IMR-90 (cell line): ENCODE results near the gene FAF1. TPM values are rescaled to one million over a fixed set of nuclear protein-coding genes. Genes with fewer than 3 reads are reported as not detected.

Source experiments
- ATAC-seq: fragments of 200-7000 bp; cut with Tn5 transposase; 2 replicates; pipeline ENCODE4 v1.9.1; 2020; ENCODE audit warnings: low read depth, mild to moderate bottlenecking, moderate library complexity
- BruUV-seq: library from RNA; stranded (reverse); fragments of 400-500 nt; replicated peaks from 2 replicates; lab custom pipeline; 2021; lab: Mats Ljungman, UMichigan
- CTCF ChIA-PET: fragments of 300-600 bp; formaldehyde crosslinking; extraction: SDS; loops from one replicate; lab custom pipeline; 2021; ENCODE audit warnings: antibody characterized with exemption; lab: Yijun Ruan, JAX
- POLR2A ChIA-PET: fragments of 300-600 bp; sonication (Branson Sonifier 250); formaldehyde crosslinking; loops from one replicate; lab custom pipeline; 2022; ENCODE audit warnings: antibody characterized with exemption; ENCODE audit not compliant: unreplicated experiment; lab: Charles Lee
- DNase-seq: peaks from one replicate; pipeline ENCODE4 v3.0.0; 2013
- H2AFZ ChIP-seq: replicated peaks from 2 replicates; pipeline ENCODE3; 2013; ENCODE audit warnings: low read length, mild to moderate bottlenecking; ENCODE audit not compliant: poor library complexity
- H2AK5ac ChIP-seq: 2 replicates; pipeline ENCODE4 v1.6.1; 2013; ENCODE audit warnings: low read depth, low read length, inconsistent platforms
- H2AK9ac ChIP-seq: replicated peaks from 2 replicates; pipeline ENCODE3; 2013; ENCODE audit warnings: mild to moderate bottlenecking, low read depth, low read length, moderate library complexity; ENCODE audit not compliant: poor library complexity
- H2BK120ac ChIP-seq: 2 replicates; pipeline ENCODE4 v1.6.1; 2013; ENCODE audit warnings: low read depth, low read length, inconsistent platforms
- H2BK15ac ChIP-seq: 3 replicates; pipeline ENCODE4 v1.6.1; 2013; ENCODE audit warnings: low read depth, low read length, inconsistent platforms
- H2BK20ac ChIP-seq: 2 replicates; pipeline ENCODE4 v1.6.1; 2013; ENCODE audit warnings: low read depth, mild to moderate bottlenecking, inconsistent platforms, low read length, moderate library complexity
- H2BK5ac ChIP-seq: 2 replicates; pipeline ENCODE4 v1.6.1; 2013; ENCODE audit warnings: mild to moderate bottlenecking, low read depth, low read length, inconsistent platforms; ENCODE audit not compliant: poor library complexity, severe bottlenecking
- H3K14ac ChIP-seq: replicated peaks from 2 replicates; pipeline ENCODE4 v1.6.1; 2013; ENCODE audit warnings: low read depth, low read length, inconsistent platforms
- H3K18ac ChIP-seq: 2 replicates; pipeline ENCODE4 v1.6.1; 2013; ENCODE audit warnings: low read depth, low read length, control low read depth
- H3K23ac ChIP-seq: 2 replicates; pipeline ENCODE4 v1.6.1; 2013; ENCODE audit warnings: low read depth, low read length, inconsistent platforms
- H3K27ac ChIP-seq: 2 replicates; pipeline ENCODE4 v1.5.1; 2013; ENCODE audit warnings: mild to moderate bottlenecking, control low read depth, low read length; ENCODE audit not compliant: insufficient read depth
- H3K27me3 ChIP-seq: 2 replicates; pipeline ENCODE4 v1.6.1; 2013; ENCODE audit warnings: low read length; ENCODE audit not compliant: control insufficient read depth, insufficient read depth
- H3K36me3 ChIP-seq: 2 replicates; pipeline ENCODE4 v1.6.1; 2013; ENCODE audit warnings: low read length, mixed read lengths; ENCODE audit not compliant: control insufficient read depth, insufficient read depth
- H3K4ac ChIP-seq: 2 replicates; pipeline ENCODE4 v1.6.1; 2013; ENCODE audit warnings: low read depth, low read length, inconsistent platforms
- H3K4me1 ChIP-seq: 2 replicates; pipeline ENCODE4 v1.6.1; 2013; ENCODE audit warnings: low read length, mixed read lengths; ENCODE audit not compliant: control insufficient read depth, insufficient read depth
- H3K4me2 ChIP-seq: 2 replicates; pipeline ENCODE4 v1.6.1; 2013; ENCODE audit warnings: low read depth, mild to moderate bottlenecking, control low read depth, low read length, moderate library complexity
- H3K4me3 ChIP-seq: 2 replicates; pipeline ENCODE4 v1.5.1; 2013; ENCODE audit warnings: low read depth, mild to moderate bottlenecking, control low read depth, low read length, moderate library complexity; ENCODE audit not compliant: insufficient read depth
- H3K56ac ChIP-seq: 2 replicates; pipeline ENCODE4 v1.6.1; 2013; ENCODE audit warnings: low read length, inconsistent platforms; ENCODE audit not compliant: insufficient read depth; ENCODE audit errors: extremely low read depth
- H3K79me1 ChIP-seq, 2 experiments: 2 replicates each; pipeline ENCODE4 v1.6.1; 2013; ENCODE audit warnings: low read length in 2 of 2, inconsistent platforms in 1 of 2, low read depth in 1 of 2
- H3K9ac ChIP-seq: 2 replicates; pipeline ENCODE4 v1.6.1; 2013; ENCODE audit warnings: low read depth, low read length, control low read depth
- H3K9me1 ChIP-seq: 2 replicates; pipeline ENCODE4 v1.6.1; 2013; ENCODE audit warnings: low read length, inconsistent platforms; ENCODE audit not compliant: insufficient read depth
- H3K9me3 ChIP-seq: 2 replicates; pipeline ENCODE4 v1.6.1; 2013; ENCODE audit warnings: low read length; ENCODE audit not compliant: control insufficient read depth, insufficient read depth
- H4K20me1 ChIP-seq: 2 replicates; pipeline ENCODE4 v1.6.1; 2013; ENCODE audit warnings: low read length, inconsistent platforms; ENCODE audit not compliant: insufficient read depth
- H4K5ac ChIP-seq: 2 replicates; pipeline ENCODE4 v1.6.1; 2013; ENCODE audit warnings: mild to moderate bottlenecking, low read depth, low read length, control low read depth
- H4K8ac ChIP-seq, 2 experiments: 2 replicates each; pipeline ENCODE4 v1.6.1; 2013; ENCODE audit warnings: low read depth in 2 of 2, low read length in 2 of 2, control low read depth in 1 of 2, inconsistent platforms in 1 of 2
- H4K91ac ChIP-seq: 2 replicates; pipeline ENCODE4 v1.6.1; 2013; ENCODE audit warnings: low read depth, low read length, inconsistent platforms; ENCODE audit not compliant: insufficient read depth
- BHLHE40 ChIP-seq: fragments of 150-350 bp; IDR thresholded peaks from 2 replicates; pipeline ENCODE4 v1.6.1; 2016; ENCODE audit warnings: mild to moderate bottlenecking, low read depth, low read length
- CEBPB ChIP-seq: IDR thresholded peaks from 2 replicates; pipeline ENCODE4 v1.6.1; 2012; ENCODE audit warnings: low read depth, low read length, improper control_type of control experiment
- CHD1 ChIP-seq: IDR thresholded peaks from 2 replicates; pipeline ENCODE4 v1.6.1; 2012; ENCODE audit warnings: low read depth, low read length, improper control_type of control experiment
- FOS ChIP-seq: fragments of 150-350 bp; IDR thresholded peaks from 2 replicates; pipeline ENCODE4 v1.6.1; 2016; ENCODE audit warnings: low read depth, low read length
- MAFK ChIP-seq: IDR thresholded peaks from 2 replicates; pipeline ENCODE4 v1.6.1; 2012; ENCODE audit warnings: low read depth, low read length, improper control_type of control experiment
- MAZ ChIP-seq: IDR thresholded peaks from 2 replicates; pipeline ENCODE4 v1.6.1; 2012; ENCODE audit warnings: low read depth, mild to moderate bottlenecking, low read length, improper control_type of control experiment, moderate library complexity, borderline replicate concordance
- MXI1 ChIP-seq: IDR thresholded peaks from 2 replicates; pipeline ENCODE4 v1.6.1; 2012; ENCODE audit warnings: low read depth, mild to moderate bottlenecking, low read length, moderate library complexity, borderline replicate concordance
- NFE2L2 ChIP-seq: fragments of 150-350 bp; IDR thresholded peaks from 2 replicates; pipeline ENCODE4 v1.6.1; 2016; ENCODE audit warnings: low read depth, mild to moderate bottlenecking, low read length
- POLR2A ChIP-seq: IDR thresholded peaks from 2 replicates; pipeline ENCODE4 v1.6.1; 2012; ENCODE audit warnings: mild to moderate bottlenecking, low read depth, low read length
- RAD21 ChIP-seq: IDR thresholded peaks from 2 replicates; pipeline ENCODE4 v1.6.1; 2012; ENCODE audit warnings: low read length, improper control_type of control experiment
- RFX5 ChIP-seq: IDR thresholded peaks from 2 replicates; pipeline ENCODE4 v1.8.0; 2012; ENCODE audit warnings: low read depth, mild to moderate bottlenecking, low read length, moderate library complexity
- SMC3 ChIP-seq: fragments of 150-350 bp; IDR thresholded peaks from 2 replicates; pipeline ENCODE4 v1.6.1; 2016; ENCODE audit warnings: low read depth, mild to moderate bottlenecking, antibody characterized with exemption, low read length, moderate library complexity
- whole genome bisulfite sequencing, 2 experiments: methylation state at CpG; one replicate each; pipeline versions ENCODE4 v1.1.5 to v1.1.7; 2013; ENCODE audit warnings: missing lambda C conversion rate in 2 of 2; ENCODE audit not compliant: insufficient read length in 1 of 2; ENCODE audit errors: extremely low coverage in 2 of 2; 5-methylcytosine and 5-hydroxymethylcytosine counted together
- dilution Hi-C: fragments of 300-500 bp; cut with HindIII; formaldehyde crosslinking; loops from one replicate; pipeline ENCODE4 v1.14.3; 2018; ENCODE audit warnings: low sequenced_read_pairs; ENCODE audit not compliant: unreplicated experiment
- in situ Hi-C: fragments of 300-500 bp; cut with MboI; formaldehyde crosslinking; loops from 3 replicates; pipeline ENCODE4 v1.14.3; 2019; ENCODE audit warnings: low sequenced_read_pairs, inconsistent platforms, mixed read lengths
- intact Hi-C: fragments of 100-400 bp; cut with micrococcal nuclease; formaldehyde crosslinking; loops from 2 replicates; pipeline ENCODE4 v1.10.0; 2022
- polyA plus RNA-seq, 3 experiments: library from polyadenylated mRNA; depleted of rRNA; stranded (reverse); fragments of >200 nt; gene quantifications; 2 replicates each; pipeline ENCODE4 v1.2.3, GENCODE V29; 2012; ENCODE audit warnings: low replicate concordance in 1 of 3
- total RNA-seq: library from RNA; depleted of rRNA; stranded (reverse); fragments of >200 nt; gene quantifications from 2 replicates; pipeline ENCODE4 v1.2.3, GENCODE V29; 2012
- TF ChIP-seq, protein P1 (sequence below): conservative IDR thresholded peaks from 2 replicates; pipeline ENCODE4 v1.5.1; 2012; ENCODE audit warnings: mild to moderate bottlenecking, low read depth, low read length, improper control_type of control experiment
- TF ChIP-seq, protein P2 (sequence below): fragments of 150-350 bp; IDR thresholded peaks from 2 replicates; pipeline ENCODE4 v1.6.1; 2017; ENCODE audit warnings: mild to moderate bottlenecking, antibody characterized with exemption, low read length, low read depth

Gene FAF1
- total and polyA plus RNA-seq, 2 of the 4 experiments (the other 2 are of a cell fraction), result 18.8 to 72.9 TPM

DNA sequence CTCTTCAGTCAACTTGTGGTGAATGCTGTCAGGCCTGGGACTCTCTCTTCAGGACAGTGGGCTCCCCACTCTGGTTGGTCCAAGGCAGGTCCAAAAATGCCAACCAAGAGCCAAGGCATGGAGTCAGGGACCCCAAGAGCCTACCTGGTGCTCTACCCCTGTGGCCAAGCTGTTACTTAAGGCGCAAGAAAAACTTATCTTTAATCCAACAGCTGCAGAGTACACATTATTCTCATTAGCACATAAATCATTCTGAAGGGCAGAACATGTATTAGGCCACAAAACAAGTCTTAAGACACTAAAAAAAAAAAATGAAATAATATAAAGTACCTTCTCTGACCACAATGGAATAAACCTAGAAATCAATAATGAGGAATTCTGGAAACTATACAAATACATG lies 65.7 kb downstream of the FAF1 start:
- no peak overlapping the region for H2BK20ac ChIP-seq
- H3K56ac ChIP-seq, result no peak overlapping the region
- H3K4ac ChIP-seq, result no peak overlapping the region
- no peak overlapping the region for H2AK9ac ChIP-seq
- H4K5ac ChIP-seq, result no peak overlapping the region
- TF ChIP-seq RAD21 (no peak), POLR2A (no peak), MAFK (no peak), MAZ (no peak), BHLHE40 (no peak), NFE2L2 (no peak), FOS (no peak), CEBPB (no peak), SMC3 (no peak), RFX5 (no peak), MXI1 (no peak), CHD1 (no peak)
- TF ChIP-seq, protein P1, sequence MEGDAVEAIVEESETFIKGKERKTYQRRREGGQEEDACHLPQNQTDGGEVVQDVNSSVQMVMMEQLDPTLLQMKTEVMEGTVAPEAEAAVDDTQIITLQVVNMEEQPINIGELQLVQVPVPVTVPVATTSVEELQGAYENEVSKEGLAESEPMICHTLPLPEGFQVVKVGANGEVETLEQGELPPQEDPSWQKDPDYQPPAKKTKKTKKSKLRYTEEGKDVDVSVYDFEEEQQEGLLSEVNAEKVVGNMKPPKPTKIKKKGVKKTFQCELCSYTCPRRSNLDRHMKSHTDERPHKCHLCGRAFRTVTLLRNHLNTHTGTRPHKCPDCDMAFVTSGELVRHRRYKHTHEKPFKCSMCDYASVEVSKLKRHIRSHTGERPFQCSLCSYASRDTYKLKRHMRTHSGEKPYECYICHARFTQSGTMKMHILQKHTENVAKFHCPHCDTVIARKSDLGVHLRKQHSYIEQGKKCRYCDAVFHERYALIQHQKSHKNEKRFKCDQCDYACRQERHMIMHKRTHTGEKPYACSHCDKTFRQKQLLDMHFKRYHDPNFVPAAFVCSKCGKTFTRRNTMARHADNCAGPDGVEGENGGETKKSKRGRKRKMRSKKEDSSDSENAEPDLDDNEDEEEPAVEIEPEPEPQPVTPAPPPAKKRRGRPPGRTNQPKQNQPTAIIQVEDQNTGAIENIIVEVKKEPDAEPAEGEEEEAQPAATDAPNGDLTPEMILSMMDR, result no peak
- TF ChIP-seq, protein P2, sequence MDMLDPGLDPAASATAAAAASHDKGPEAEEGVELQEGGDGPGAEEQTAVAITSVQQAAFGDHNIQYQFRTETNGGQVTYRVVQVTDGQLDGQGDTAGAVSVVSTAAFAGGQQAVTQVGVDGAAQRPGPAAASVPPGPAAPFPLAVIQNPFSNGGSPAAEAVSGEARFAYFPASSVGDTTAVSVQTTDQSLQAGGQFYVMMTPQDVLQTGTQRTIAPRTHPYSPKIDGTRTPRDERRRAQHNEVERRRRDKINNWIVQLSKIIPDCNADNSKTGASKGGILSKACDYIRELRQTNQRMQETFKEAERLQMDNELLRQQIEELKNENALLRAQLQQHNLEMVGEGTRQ, result no peak
- H3K4me1 ChIP-seq, result no peaks in the 10 kb centered on the region
- no peak overlapping the region for H3K9ac ChIP-seq
- H3K4me3 ChIP-seq, result no peak overlapping the region
- POLR2A ChIA-PET, result no interaction called here
- H2AK5ac ChIP-seq, result no peak overlapping the region
- dilution Hi-C loops, result no loop called here
- no peak overlapping the region for H2AFZ ChIP-seq
- H2BK5ac ChIP-seq, result no peak overlapping the region
- no CpG with 5 or more reads among the region's 1 CpG for WGBS, 2 experiments
- no peaks in the 10 kb centered on the region for H3K27me3 ChIP-seq
- no peak overlapping the region for H3K23ac ChIP-seq
- peaks cover 5% of the 10 kb centered on the region; the same call in 1 of the 2 replicates for H3K9me1 ChIP-seq
- no TSS peak for BruUV-seq
- H2BK120ac ChIP-seq, result no peak overlapping the region
- no peak overlapping the region for H3K27ac ChIP-seq
- no peak overlapping the region for H3K4me2 ChIP-seq
- H3K9me3 ChIP-seq, result no peaks in the 10 kb centered on the region
- DNase-seq (no peak), ATAC-seq (no peak)
- in situ Hi-C loops, result no loop called here
- no peak overlapping the region for H3K14ac ChIP-seq
- H3K36me3 ChIP-seq, result no peaks in the 10 kb centered on the region
- no peak overlapping the region for H3K18ac ChIP-seq
- intact Hi-C loops, result no loop called here
- CTCF ChIA-PET, result interaction anchor here (0.6 kb wide), 1 partner anchor 150 kb away, joined by 3 read pairs; no protein-coding TSS in a partner anchor
- H3K79me1 ChIP-seq, result peaks cover 20 to 23% of the 10 kb centered on the region in 2 experiments; a peak in 3 of 4 replicates
- no peak overlapping the region for H4K8ac ChIP-seq
- no peak overlapping the region for H2BK15ac ChIP-seq
- H4K91ac ChIP-seq, result no peak overlapping the region
- H4K20me1 ChIP-seq, result no peaks in the 10 kb centered on the region
